ENCODE measurements around the gene PSMD9.
"Not testable (repeated sequence)": the region's sequence is repeated elsewhere in the genome, so short reads cannot be mapped to it uniquely, and the experiment has no call there.

The PSMD9 gene

DNA sequence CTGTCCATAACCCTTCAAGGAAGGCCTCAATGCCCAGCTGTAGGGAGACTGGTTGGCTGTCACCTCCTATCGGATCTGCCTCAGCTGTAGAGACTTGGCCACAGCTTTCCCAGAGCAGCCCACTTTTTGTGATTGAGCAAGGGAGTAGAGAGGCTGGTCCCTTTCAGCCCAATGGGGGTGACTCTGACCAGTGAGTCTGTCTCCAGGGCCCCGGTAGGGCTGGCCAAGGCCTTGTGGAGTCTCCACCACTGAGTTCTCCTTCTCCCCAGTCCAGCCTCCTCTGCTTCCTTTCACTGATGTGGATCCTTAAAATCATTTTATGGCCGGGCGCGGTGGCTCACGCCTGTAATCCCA is 15.4 kb upstream of the PSMD9 start:
- DNase-seq (ENCODE audit: low read depth): no peak

DNA sequence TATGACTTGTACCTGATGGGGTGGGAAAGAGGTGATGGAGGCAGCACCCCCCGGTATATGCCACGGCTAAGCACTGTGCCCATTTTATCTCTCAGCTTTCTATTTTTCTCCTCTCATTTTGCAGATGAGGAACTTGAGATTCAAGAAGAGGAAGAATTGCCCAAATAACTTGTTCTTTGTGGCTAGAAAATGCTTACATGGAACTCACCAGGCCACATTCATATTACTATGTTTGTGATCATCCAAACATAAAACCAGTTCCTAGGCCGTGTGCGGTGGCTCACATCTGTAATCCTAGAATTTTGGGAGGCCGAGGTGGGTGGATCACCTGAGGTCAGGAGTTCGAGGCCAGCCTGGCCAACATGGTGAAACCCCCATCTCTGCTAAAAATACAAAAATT is 14.5 kb upstream of the PSMD9 start:
- no peak for DNase-seq (ENCODE audit: low read depth)

DNA sequence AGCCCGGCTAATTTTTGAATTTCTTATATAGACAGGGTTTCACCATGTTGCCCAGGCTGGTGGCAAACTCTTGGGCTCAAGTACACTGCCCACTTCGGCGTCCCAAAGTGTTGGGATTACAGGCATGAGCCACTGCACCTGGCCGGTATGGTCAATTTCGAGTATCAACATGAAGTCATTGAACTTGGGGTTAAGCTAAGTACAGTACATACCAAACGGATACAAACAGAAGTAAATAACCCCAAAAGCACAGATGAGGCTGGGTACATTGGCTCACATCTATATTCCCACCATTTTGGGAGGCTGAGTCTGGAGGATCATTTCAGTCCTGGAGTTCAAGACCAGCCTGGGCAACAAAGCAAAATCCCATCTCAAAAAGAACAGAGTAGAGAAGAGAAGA is 13.0 kb upstream of the PSMD9 start:
- DNase-seq (ENCODE audit: low read depth): no peak

DNA sequence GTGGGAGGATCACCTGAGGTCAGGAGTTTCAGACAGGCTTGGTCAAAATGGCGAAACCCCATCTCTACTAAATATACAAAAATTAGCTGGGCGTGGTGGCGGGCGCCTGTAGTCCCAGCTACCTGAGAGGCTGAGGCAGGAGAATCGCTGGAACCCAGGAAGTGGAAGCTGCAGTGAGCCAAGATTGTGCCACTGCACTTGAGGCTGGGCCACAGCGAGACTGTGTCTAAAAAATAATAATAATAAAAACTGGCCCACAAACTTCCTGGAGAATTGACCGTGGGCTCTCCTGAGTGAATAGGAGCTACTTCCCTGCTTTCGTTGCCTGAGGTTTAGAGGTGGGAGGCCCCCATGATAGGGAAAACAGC is 12.5 kb upstream of the PSMD9 start:
- DNase-seq (ENCODE audit: low read depth): not testable (repeated sequence)

DNA sequence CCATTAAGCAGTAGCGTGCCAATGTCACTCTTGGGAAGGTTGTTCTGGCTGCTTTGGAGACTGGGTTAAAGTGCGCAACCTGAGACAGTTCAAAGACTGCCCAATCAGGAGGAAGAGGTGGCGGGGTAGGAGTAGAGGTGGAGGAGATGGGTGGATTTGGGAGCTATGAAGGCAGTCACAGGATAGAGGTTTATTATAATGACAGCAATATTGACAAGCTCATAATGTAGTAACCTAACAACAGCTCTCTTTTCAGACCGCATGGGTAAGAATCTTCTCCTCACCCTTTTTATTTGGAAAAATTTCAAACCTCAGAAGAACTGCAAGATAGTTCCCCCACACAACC is 5.3 kb upstream of the PSMD9 start:
- no peak for DNase-seq (ENCODE audit: low read depth)

DNA sequence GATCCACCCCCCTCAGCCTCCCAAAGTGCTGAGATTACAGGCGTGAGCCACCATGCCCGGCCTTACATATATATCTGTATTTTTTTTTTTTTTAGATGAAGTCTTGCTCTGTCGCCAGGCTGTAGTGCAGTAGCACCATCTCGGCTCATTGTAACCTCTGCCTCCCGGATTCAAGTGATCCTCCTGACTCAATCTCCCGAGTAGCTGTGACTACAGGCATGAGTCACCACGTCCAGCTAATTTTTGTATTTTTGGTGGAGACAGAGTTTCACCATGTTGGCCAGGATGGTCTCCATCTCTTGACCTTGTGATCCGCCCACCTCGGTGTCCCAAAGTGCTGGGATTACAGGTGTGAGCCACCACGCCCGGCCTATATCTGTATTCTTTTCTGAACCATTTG is 3.5 kb upstream of the PSMD9 start:
- DNase-seq (ENCODE audit: low read depth): not testable (repeated sequence)

DNA sequence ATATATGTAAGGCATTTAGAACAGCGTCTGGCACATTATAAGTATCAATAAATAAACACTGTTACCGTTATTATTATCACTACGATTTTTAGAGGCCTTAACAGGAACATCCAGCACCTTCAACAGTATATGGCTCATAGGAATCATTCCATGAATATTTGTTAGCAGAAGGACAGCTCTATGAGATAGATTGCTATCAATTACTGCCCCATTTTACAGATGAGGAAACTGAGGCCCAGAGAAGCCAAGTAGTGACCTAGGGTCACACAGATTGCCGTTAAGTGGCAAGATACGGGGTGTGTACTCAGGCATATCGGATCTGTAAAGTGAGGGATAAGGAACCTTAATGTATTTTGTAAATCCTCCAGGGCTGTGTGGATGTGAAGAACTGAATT is 510 bp upstream of the PSMD9 start:
- DNase-seq (ENCODE audit: low read depth): no peak

DNA sequence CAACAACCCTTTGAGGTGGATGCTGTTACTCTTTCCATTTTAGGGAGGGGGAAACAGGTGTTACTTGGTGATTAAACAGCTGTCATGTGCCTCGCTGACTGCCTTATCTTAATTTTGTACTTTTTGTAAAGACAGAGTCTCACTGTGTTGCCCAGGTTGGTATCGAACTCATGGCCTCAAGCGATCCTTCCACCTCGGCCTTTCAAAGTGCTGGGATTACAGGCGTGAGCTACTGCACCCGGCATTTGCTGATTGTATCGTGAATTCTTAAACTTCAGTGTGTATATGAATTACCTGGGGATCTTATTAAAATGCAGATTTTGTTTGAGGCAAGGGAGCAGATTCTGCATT is 659 bp downstream of the PSMD9 start:
- no peak for DNase-seq (ENCODE audit: low read depth)

DNA sequence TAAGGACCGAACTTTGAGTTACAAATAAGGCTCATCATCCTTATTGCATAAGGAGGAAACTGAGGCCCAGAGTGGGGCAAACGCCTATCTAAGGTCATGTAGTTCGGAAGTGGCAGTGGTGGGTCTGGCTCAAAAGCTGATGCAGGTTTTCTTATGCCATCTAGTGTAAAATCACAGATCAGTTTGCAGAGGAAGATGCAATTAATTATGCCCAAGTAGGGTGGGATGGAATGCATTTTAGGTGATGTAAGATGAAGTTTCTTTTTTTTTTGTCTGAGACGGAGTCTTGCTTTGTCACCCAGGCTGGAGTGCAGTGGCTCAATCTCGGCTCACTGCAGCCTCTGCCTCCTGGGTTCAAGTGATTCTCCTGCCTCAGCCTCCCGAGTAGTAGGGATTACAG is 1.1 kb downstream of the PSMD9 start:
- DNase-seq (ENCODE audit: low read depth): not testable (repeated sequence)

DNA sequence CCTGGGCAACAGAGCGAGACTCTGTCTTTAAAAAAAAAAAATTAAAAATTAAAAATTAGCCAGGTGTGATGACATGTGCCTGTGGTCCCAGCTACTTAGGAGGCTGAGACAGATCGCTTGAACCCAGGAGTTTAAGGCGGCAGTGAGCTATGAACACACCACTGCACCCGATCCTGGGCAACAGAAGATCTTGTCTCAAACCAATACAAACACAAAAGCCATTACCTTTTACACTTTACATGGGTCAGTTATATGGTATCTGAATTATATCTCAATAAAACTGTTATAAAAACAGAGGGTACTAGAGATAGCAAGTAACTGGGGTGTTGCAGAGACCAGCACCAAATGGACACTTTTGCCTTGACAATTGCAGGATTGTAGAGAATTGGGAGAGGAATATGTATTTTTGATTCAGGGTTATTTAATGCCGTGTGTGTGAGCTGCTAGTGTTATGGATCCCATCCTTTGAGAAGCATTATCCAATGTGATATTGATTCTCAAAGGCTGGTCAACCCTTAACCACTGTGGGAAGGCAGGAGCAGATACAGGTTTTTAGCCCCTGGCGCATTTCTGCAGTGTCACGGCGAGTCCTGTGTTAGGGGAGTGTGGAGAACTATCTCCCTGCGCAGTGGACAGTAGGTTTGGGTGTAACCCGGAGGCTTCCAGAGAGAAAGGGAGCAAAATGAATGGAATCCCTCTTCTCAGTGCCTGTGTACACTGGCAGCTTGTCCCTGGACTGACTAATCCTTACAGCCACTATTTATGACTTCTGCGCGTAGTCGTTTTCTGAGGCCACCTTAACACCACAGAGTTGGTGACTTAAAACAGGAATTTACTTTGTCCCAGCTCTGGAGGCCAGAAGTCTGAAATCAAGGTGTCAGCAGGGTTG is 4.3 kb downstream of the PSMD9 start:
- DNase-seq (ENCODE audit: low read depth): no peak

DNA sequence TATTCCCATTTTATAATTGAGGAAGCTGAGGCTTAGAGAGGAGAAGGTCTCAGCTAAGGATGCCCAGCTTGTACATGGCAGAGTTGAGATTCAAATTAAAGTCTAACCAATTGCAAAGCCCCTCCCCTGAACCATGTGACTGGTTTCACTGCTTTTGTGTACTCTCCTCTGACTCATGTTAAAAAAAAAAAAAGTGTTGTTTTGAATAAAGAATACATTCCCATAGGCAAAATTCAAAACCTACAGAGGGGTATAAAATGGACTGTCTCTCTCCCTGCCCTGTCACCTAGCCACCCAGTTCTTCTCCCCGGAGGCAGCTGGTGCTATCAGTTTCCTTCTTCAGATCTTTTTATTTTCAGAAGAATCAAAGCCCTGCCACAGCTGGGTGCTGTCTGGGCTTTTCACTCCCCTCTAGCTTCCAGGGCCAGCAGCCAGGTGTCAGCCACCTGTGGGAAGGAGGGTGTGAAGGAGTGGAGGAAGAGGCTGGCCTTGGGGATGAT is 5.4 kb downstream of the PSMD9 start:
- DNase-seq (ENCODE audit: low read depth): no peak

DNA sequence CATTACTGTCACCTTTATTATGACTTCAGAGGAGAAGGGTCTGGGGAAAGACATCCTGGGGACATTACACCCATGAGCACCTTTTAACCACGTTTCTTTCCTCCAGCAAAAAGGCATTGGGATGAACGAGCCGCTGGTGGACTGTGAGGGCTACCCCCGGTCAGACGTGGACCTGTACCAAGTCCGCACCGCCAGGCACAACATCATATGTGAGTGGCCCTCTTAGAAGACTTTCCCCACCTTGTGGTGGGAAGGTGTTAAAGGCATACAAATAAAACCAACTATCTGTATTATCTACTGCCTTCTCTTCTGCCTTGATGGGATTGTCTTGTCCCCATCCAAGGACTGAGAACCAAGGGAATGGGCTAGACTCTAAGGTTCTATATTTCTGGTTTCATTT is 6.0 kb downstream of the PSMD9 start:
- DNase-seq (ENCODE audit: low read depth): no peak

DNA sequence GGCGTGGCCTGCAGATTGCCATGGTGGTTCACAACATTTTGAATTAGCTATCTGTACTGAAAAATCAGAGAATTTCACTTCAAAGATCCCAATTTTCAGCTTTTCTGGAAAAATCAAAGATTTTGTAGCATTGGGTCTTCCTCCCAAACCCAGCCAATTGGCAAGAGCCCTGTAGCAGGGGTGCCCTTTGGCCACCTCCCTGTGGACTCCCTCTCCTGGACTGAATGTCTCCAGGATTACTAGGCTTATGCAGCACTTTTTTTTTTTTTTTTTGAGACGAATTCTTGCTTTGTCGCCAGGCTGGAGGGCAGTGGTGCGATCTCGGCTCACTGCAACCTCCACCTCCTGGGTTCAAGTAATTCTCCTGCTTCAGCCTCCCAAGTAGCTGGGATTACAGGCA is 9.7 kb downstream of the PSMD9 start:
- no peak for DNase-seq (ENCODE audit: low read depth)

DNA sequence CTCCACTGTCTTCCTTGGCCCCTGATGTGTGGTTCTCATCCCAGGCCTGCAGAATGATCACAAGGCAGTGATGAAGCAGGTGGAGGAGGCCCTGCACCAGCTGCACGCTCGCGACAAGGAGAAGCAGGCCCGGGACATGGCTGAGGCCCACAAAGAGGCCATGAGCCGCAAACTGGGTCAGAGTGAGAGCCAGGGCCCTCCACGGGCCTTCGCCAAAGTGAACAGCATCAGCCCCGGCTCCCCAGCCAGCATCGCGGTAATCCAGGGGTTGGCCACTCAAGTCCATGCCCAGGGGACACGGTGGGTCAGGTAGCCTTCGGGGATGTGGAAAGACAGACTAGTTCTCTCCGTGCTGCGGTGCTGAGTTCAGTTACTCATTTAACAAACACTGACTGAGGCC is 11.0 kb downstream of the PSMD9 start:
- DNase-seq (ENCODE audit: low read depth): no peak

DNA sequence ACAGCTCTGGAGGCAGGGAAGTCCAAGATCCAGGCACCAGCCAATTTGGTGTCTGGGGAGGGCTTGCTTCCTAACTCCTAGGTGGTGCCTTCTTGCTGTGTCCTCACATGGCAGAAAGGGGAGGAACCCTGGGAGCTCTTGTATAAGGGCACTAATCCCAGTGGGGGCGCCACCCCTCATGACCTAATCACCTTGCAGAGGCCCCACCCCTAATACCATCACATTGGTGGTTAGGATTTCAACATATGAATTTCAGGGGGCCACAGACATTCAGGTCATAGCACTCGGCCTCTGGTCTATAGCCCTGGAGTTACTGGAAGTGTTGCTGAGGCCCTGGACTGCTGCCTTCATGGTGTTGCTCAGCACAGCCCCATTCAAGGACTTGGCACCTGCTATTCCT is 14.6 kb downstream of the PSMD9 start:
- no peak for DNase-seq (ENCODE audit: low read depth)

DNA sequence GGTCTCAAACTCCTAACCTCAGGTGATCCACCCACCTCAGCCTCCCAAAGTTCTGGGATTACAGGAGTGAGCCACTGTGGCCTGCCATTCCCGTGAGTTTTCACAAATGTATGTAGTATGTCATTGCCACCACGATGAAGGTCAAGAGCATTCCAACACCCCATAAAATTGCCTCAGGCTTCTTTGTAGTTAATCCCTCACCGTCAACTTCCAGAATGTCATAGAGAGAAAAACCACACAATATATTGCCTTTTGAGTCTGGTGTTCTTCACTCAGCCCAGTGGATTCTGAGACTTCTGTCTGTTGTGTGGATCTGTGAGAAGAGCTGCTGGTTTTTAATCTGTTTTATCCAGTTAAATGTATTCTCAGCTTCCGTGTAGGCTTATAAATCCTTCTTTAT is 17.2 kb downstream of the PSMD9 start:
- no peak for DNase-seq (ENCODE audit: low read depth)

DNA sequence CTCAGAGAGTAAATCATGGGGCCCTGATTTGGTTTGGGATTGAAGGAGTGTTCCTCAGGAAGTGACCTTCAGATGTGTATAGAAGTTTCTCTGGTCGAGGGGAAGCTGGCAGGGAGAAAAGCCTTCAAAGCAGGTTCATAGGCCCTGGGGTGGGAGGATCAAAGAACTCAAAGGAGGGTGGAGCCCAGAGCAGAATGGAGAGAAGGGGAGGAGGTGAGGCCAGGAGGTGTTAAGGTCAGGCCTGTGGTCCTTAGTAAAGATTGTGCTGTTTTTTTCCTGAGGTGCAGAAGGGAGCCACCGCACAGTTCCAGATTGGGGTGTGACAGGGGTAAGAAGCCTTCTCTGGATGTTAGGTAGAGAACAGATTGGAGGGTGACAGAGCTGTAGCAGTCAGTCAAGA is 20.1 kb downstream of the PSMD9 start:
- no peak for DNase-seq (ENCODE audit: low read depth)

DNA sequence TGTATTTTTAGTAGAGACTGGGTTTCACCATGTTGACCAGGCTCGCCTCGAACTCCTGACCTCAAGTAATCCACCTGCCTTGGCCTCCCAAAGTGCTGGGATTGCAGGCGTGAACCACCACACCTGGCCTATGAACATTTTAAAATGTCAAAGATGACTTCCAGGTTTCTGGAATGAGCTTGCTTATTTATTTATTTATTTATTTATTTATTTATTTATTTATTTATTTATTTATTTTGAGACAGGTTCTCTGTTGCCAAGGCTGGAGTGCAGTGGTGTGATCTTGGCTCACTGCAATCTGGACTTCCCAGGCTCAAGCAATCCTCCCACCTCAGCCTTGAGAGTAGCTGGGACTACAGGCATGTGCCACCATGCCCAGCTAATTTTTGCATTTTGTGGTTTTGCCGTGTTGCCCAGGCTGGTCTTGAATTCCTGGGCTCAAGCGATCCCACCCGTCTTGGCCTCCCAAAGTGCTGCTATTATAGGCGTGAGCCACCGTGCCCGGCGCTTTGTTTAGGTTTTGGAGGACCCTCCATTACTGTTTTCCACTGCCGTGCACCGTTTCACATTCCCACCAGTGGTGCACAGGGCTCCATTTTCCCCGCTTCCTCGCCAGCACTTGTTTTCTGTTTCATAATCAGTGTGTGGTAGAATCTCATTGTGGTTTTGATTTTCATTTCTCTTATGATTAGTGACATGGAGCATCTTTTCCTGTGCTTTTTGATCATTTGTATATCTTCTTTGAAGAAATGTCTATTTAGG is 23.4 kb downstream of the PSMD9 start:
- DNase-seq (ENCODE audit: low read depth): no peak

DNA sequence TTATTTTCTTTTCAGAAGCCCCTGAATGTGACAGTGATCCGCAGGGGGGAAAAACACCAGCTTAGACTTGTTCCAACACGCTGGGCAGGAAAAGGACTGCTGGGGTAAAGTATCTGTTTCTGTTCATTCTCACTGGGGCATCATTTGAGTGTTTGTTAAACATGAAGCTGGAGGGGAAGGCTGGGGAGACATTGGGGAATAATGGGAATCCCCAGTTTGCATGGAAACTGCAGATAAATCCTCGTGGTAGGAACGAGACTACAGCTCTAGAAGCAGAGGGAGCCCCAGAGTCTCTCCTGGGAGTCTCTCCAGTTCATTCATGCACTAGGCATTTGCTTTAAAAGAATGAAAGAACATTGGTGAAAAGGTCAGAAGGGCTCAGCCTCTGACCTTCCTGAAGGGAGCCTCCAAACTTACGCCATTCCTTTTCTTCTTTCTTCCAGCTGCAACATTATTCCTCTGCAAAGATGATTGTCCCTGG is 27.3 kb downstream of the PSMD9 start:
- no peak for DNase-seq (ENCODE audit: low read depth)

DNA sequence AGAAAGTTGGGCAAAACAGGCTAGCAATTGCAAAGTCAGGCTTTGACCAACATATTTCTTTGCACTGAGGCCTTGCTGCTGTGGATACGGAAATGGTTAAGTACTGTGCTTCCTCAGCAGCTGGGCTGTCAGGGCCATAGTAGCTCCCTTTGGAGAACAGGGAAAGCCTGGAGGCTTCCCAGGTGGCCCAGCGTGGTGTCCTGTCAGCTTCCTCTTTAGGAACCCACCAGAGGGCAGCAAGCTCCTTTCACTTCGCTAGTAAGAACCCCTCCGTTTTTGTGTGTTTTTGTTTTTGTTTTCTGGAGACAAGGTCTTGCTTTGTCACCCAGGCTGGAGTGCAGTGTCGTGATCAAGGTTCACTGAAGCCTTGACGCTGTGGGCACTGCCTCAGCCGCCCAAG is 28.1 kb downstream of the PSMD9 start:
- DNase-seq (ENCODE audit: low read depth): no peak

DNA sequence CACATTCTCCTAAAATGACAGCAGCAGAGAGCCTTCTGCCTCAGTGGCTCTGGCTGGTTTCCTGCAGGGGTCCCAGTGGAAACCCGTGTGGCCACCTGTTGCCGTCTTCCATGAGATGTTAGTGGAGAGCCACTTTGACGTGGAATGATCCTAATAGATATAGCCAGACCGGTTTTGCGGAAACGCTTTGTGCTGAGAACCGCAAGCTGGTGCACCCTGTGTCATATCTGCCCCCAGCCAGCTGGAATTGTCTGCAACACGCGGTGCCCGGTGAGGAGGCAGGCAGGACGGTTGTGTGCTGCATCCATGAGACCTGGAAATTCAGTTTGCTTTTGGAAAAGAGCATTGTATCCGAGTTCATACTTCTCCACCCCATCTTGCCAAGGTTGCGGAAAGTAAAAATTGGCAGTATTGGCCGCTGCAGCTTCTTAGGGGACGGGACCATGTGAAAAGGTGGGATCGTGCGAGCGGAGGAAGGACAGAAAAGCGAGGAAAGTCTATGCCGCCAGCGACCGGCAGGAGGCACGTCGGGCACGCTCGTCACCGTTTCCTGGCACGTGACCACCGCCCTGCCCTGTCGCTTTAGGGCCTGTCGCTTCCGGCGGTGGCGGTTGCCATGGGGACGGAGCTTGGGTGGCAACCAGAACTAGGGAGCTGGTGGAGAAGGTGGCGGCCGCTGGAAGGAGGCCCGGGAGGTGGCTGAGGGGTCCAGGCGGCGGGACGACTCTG is 29.5 kb downstream of the PSMD9 start, which contains the start of gene CFAP251:
Gene CFAP251 (plus strand): TSS at position 643 of the 729 bp plus-strand sequence. CDS start 2,714 bp downstream, outside the sequence.
- no peak for DNase-seq (ENCODE audit: low read depth)

DNA sequence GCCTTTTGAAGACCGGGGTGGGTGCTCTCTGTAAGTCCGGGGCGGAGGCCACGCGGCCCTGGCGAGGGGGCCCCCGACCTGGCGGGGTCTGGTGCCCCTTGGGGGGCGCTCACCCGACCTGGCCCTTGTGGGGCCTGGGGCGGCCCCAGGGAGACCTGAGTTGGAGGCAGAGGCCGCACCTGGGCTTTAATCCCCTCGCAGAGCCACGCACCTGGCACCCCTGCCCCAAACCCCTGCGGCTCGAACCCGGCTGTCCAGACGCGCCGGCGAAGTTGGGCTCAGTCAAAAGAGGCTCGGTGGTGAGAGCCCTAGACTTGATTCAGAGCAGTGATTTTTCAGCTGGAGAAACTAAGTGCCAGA is 30.1 kb downstream of the PSMD9 start:
- no peak for DNase-seq (ENCODE audit: low read depth)

DNA sequence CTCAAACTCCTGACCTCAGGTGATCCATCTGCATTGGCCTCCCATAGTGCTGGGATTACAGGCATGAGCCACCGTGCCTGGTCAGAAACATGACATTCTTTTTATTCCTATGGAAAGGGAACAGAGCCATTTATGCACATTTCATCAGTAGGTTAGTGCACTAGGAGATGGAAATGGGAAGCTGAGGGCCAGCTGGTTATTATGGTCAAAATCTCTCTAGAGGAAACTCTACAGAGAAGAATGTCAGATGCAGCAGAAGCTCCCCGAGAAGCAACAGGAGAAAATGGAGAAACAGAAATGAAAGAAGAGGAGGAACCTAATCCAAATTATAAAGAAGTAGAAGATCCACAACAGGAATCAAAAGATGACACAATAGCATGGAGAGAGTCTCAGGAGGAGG is 32.5 kb downstream of the PSMD9 start:
- DNase-seq (ENCODE audit: low read depth): no peak

Data from HS-27A (cell line).